Activated CD4-positive, alpha-beta T cell treated with anti-CD3 and anti-CD28 coated beads, Interleukin-2, Interleukin-4, amounts not matched to agents 100 ng/mL and 50 ng/mL, durations not matched to agents 16 hours and 8 hours (primary cell): ENCODE data around the gene C12orf57.

Source experiments
- DNase-seq: peaks from one replicate; pipeline ENCODE4 v3.0.0-alpha.2; 2020; ENCODE audit warnings: low spot score

The C12orf57 gene

DNA sequence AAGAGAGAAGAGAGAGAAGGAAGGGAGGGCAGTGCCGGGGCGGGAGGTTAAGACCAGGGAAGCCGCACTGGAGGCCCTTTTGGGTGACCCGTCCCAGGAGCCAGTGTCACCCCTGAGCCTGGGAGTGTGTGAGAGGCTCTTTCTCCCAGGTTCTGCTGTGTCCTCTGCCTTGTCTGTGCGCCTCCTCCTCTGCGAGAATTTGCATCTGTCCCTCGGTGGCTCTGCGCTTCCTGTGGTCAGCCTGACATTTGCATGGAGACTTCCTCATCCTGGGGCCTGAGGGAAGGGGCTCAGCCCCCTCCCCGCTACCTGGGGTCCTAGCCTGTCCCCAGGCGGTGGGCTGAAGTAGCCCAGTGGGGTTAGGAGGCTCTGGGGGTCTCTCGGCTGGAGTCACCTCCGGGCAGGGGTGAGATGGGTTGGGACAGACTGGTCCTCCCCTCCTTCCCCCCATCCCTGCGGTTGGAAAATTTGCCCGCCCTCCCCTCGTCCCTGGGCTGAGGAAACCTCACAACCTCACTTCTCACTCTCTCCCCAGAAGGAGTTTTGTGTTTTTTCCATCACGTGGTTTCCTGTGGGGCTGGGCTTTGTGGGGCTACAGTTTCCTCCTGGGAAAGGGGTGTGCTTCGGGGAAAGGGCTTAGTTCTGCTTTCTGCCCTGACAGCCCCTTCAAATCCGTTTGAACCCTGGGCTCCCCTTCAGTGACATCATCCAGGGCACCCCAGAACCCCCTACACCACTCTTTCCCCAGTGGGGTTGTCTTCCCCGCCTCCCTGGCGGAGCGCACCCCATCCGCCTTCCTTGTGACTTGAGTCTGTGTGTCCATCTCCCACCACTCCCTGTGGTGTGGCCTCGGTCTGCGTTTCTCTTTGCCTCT lies 9.9 kb downstream of the C12orf57 start:
- peak; percentile 89 for DNase-seq

DNA sequence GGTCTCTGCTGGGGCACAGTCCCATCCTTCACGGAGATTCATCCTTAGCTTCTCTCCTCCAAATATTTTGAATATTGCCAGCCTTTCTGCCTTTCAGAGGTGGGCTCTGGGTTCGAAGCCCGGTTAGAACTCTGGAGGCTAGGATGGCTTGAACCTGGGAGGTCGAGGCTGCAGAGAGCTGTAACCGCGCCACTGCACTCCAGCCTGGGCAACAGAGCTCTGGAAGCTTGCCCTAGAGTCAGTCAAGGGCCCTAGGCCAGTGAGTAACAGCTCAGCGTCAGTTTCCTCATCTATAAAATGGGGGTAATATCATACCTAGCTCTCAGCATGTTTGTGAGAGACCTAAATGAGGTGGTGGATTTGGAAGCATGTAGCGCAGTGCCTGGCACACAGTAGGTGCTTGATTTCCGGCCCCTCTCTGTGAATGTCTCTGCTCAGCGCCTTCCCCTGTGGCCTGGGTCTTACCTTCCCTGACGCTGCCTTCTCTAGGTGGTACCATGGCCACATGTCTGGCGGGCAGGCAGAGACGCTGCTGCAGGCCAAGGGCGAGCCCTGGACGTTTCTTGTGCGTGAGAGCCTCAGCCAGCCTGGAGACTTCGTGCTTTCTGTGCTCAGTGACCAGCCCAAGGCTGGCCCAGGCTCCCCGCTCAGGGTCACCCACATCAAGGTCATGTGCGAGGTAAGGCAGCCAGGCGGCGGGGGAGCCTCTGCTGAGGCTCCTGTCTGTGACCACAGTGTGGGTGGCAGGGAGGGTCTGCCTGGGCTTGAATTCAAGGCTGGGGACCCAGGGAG lies 10.7 kb downstream of the C12orf57 start:
- no peak for DNase-seq

DNA sequence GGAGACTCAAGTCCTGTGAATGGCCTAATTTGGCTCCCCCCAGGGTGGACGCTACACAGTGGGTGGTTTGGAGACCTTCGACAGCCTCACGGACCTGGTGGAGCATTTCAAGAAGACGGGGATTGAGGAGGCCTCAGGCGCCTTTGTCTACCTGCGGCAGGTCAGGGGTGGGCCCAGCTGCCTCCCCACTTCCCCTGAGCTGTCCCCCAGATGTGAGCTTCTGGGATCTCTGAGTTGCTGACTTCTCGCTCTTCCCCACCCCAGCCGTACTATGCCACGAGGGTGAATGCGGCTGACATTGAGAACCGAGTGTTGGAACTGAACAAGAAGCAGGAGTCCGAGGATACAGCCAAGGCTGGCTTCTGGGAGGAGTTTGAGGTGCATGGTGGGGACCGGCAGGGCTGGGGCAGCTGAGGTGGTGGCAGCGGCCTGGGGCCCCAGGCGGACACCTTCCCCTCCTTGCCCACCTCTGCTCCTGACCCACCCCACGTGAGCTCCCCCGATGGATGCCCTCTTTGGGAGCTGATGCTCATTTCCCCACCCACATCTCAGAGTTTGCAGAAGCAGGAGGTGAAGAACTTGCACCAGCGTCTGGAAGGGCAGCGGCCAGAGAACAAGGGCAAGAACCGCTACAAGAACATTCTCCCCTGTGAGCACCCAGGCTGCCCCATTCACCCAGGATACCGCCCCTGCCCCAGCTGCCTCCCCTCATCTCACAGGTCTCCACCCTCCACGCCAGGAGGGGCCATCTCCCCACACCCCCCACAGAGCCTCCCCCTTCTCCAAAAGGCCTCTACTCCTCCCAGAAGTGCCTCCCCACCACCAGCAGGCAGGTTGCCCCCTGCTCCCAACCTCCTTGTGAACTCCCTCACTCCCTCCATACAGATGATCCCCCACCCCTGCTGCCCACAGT lies 11.5 kb downstream of the C12orf57 start:
- DNase-seq: no peak

DNA sequence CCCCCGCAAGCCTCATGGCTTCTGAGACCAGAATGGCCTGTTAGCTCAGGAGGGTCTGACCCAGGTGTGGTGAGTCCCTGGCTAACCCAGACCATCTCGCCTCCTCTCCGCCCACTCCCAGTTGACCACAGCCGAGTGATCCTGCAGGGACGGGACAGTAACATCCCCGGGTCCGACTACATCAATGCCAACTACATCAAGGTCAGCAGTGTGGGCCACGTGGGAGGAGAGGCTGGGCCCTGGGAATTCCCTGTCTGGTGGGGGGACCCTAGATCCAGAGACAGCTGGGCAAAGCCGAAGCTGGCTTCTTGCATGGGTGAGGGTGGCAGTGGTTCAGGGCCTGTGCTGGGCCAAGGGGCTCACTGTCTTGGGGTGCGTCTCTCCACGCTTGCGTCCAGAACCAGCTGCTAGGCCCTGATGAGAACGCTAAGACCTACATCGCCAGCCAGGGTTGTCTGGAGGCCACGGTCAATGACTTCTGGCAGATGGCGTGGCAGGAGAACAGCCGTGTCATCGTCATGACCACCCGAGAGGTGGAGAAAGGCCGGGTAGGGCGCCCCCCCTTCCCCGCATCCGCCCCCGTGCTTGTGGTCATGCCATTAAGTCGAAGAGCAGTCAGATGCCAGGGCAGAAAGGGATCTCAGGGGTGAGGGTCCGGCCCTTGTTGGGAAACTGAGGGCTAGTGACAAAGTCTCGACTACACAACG lies 12.4 kb downstream of the C12orf57 start:
- no peak for DNase-seq

DNA sequence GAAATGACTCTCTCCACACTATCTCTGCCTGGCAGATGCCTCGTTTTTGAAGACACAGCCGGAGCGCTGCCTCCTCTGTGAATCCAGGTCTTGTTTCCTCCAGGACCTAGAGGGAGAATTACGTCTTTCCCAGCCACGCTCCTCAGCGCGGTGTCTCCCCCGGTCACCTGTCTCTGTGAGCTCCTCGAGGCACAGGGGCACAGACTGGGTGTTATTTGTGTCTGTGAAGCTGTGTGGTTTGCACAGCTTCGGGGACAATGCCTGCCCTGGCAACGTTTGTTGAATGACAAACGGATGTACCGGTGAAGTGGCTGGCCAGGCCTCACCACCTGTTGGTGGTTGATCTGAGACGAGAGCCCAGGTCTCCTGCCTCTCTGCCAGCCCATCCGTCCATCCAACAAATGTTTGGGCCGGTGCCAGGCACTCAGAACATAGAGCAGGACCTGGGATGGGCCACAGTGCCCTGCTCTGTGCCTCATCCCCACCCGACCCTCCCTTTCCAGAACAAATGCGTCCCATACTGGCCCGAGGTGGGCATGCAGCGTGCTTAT lies 13.4 kb downstream of the C12orf57 start:
- DNase-seq: peak; percentile 32

DNA sequence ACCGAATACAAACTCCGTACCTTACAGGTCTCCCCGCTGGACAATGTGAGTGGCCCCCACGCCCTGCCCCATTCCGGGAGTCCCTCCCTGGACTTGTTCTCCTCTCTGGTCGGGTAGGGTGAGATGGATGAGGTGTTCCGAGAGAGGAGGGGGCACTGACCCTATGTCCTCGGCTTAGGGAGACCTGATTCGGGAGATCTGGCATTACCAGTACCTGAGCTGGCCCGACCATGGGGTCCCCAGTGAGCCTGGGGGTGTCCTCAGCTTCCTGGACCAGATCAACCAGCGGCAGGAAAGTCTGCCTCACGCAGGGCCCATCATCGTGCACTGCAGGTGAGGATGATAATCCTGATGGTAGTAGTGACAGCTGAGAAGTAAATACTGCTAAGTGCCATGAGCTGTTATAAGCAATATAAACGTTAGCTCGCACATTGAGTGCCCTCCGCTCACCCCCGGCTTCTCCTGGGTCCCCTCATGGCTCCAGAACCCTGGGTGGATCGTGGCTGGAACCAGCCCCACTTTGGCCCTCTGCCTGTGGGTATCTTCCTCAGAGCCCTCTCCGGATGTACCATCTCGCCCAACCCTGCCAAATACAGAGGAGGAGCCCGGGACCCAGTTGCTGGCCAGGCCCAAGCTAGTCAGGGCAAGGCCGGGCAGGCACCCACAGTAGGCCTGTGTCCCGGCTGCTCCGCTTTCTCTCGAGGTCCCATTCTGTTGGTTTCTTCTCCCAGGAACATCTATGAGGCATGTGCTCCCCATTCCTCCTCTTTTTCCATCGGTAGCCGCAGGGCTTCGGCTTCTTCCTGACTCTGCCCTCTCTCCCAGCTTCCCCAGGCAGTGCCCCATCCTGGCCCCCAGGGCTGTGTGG lies 14.2 kb downstream of the C12orf57 start:
- DNase-seq: no peak

DNA sequence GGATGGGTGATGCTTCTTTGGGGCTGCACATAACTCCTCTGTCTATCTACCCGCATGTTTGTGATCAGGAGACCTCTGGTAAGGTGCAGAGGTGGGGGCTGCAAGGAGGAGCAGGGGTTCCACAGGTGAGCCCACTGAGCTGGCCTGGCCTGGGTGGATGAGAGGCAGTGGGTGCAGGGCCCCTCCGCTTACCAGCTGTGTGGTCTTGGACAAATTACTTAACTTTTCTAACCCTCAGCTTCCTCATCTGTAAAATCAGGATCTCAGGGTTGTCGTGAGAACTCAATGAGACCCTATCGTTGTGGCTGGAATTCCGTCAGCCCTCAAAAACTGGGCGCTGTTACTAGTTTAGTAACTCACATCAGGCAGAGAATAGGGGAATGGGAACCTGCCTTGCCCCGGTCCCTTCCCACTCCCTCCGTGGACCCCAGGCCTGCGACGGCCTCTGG lies 14.8 kb downstream of the C12orf57 start:
- DNase-seq: no peak

DNA sequence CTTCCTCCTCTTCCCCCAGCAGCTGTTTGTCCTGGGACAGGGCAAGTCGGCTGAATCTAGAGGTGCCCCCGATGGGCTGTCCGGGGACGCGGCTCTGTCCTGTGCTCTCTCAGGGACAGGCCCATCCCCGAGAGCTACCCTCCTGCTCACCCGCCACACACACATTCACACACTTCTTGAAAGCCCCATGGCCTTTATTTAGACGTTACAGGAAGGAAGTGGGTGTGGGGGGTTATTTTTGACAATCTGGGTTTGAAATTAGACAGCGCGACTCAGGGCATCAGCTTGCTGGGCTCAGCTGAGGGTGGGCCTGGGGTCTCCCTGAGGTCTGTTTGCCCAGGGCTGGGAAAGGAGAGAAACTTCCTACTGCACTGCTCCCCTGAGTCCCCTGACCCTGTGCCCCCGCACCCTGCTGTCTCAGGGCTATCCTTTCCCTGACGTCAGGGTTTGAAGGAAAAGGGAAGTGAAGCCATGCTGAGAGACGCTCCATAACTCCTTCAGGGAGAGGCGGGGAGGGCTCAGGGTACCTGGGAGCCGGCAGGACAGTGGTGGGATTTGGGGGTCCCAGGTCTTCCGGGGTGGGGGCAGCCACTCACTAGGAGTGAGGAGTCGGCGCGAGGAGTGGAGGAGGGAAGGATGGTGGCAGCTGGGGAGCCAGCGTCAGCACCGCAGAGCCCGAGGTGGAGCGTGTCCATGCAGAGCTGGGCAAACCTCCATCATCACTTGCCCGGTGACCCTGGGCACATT lies 15.4 kb downstream of the C12orf57 start:
- DNase-seq: peak; percentile 86

DNA sequence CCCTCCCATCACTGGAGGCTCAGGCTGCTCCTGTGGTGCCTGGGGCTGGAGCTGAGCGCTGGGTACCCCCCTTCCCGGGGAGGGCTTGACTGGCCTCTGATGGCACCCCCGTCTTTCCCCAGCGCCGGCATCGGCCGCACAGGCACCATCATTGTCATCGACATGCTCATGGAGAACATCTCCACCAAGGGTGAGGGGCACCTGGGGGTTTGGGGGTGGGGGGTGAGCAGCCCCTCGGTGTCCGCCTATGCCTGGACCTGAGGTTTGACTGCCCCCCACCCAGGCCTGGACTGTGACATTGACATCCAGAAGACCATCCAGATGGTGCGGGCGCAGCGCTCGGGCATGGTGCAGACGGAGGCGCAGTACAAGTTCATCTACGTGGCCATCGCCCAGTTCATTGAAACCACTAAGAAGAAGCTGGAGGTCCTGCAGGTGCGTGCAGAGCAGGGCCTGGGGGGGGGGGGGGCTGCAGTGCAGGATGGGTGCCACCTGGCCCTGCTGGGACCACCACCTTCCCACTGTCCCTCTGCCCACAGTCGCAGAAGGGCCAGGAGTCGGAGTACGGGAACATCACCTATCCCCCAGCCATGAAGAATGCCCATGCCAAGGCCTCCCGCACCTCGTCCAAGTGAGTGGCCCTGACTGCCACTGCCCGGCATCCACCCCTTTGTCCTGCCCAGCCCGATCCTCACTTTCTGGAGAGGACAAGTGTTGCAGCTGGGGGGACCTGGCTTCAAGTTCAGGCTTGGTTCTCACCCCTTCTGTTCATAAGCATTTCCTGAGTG lies 16.2 kb downstream of the C12orf57 start:
- DNase-seq: no peak

DNA sequence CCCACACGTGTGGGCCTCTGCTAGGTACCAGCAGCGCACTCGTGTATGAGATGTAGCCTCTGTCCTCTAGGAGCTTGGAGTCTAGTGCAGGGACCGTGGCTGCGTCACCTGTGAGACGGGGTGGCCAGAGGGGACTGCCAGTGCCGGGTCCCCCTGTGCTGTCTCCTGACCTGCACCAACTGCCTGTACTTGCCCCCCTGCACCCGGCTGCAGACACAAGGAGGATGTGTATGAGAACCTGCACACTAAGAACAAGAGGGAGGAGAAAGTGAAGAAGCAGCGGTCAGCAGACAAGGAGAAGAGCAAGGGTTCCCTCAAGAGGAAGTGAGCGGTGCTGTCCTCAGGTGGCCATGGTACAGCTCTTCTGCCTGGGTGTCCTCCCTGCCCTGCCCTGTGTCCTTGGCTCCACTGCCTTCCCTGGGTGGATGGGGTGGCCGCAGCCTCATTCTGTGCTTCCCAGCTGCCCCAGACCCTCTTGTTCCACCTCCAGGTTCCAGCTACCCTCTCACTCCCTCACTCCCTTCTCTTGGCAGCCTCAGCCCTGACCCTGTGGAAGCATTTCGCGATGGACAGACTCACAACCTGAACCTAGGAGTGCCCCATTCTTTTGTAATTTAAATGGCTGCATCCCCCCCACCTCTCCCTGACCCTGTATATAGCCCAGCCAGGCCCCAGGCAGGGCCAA lies 16.9 kb downstream of the C12orf57 start:
- DNase-seq: peak; percentile 70

DNA sequence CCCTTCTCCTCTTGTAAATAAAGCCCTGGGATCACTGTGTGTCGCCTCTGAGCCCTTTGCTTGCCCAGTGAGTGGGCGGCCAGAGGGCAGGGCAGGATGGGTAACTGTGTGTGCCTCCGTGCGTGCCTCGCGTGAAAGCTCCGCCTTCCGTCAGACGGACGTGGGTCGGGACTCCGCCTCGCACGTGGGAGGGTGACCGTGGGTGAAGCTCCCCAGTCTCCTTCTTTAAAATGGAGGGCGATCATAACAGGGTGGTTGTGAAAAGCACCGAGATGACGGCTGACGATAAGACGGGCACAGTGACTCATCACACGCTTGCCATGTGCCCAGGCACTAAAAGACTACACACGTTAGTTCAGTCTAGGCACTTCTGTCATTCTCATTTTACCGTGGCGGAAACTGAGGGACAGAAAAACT lies 17.5 kb downstream of the C12orf57 start:
- DNase-seq: peak; percentile 94

DNA sequence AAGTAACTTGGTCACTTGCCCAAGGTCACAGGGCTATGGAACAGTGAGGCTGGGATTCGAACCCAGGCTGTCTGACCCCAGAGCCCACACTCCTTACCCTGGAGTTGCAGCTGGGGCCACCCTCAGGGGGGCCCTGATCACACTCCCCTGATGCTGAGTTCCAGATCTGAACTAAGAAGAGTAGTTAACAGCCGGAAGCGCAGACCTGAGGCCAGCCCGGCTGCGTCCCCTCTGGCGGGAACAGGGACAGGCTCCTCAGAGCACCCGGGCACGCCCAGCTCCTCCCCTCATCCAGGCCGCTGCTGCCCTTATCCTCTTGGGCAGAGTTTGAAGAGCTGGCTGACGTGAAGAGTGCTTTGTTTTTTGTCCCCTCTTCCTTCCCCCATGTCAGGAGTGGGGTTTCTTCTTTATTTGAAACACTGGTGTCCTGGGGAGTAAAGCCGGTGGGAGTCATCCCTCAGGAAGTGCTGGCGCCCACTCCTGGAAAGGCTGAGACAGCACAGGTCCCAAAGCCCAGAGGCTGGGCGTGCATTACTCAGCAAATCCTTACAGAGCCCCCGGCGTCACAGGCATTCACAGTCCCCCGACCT lies 18.0 kb downstream of the C12orf57 start:
- no peak for DNase-seq

DNA sequence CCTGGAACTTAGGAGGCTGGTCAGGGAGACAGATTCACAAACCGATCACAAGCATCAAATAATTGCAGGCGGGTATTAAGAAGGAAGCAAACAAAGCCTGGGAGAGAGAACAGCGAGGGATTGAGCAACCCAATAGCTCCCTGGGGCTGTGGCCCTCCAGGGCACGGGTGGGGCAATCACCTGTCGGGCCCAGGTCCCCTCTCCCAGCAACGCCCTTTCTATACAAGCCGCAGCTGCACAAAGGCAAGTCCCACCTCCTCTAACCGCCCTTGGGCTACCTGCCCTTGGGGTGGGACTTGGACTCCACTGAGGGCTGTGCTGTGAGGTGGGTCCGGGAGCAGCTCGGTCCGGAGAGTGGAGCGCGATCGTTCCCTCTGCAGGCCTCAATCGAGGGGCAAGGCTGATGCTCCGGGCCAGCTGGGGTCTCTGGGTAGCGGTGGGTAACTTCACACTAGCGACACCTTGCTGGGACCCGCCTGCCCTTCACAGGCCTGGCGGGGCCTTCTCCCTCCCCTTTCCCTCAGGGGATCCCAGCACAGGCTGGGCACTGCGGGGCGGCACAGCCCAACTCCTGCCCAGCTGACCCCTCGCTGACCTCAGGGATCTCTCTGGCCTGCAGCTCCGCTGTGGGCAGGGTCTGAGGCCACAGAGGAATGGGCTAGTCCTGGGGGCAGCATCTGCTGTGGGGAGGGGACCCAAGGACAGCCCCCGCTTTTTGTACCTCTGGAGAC lies 18.6 kb downstream of the C12orf57 start:
- DNase-seq: no peak

DNA sequence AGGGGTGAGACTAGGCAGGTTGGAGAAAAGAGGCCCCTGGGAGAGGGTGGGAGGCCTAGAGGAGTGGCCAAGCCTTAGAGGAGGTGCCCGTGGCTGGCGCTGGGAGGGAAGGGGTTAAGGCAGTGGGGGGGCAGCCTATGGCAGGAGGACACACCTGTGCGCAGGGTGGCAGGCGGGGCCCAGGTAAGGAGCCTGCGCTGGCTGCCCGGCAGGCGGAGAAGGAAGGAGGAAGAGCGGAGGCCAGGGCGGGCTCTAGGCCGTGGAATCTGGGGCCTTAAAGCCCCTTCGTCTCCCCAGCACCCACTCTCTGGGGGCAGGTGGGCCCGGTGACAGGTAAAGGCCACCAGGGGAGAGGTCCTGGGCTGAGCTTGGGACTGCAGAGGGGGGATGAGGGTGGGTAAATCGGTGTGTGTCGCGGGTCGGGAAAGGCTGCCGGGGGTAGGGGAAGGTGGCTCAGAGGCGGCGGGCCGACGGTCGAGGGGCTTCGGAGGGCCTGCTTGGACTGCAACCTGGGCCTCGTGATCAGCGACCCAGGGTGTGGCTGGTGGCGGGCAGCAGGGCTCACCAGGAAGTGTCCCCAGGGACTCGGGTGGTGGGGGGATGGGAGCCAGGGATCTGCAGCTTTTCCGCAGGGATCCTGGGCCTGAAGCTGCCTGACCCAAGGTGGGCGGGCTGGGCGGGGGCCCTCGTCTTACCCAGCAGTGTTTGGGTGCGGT lies 19.4 kb downstream of the C12orf57 start:
- DNase-seq: no peak

DNA sequence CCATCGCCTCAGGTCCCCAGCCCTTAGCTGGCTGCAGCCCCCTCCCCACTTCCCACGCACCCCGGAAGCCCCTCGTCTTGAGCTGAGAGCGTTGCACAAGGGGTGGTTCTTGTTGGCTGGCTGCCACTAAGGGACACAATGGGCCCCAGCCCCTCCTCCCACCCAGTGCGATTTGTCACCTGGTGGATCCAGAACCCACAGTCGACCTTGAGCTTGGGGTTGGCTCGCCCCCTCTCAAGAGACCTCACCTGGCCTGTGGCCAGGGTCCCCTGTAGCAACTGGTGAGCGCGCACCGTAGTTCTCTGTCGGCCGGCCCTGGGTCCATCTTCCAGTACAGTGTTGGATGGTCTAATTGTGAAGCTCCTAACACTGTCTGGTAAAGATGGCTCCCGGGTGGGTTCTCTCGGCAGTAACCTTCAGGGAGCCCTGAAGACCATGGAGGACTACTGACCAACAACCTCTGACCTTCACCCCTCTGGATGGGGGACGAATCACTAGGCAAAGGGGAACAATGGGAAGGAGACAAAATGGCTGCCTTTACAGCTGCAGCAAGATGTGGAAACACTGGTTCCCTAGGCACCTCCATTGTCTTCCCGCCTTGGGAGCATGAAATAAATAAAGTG lies 20.1 kb downstream of the C12orf57 start:
- no peak for DNase-seq

DNA sequence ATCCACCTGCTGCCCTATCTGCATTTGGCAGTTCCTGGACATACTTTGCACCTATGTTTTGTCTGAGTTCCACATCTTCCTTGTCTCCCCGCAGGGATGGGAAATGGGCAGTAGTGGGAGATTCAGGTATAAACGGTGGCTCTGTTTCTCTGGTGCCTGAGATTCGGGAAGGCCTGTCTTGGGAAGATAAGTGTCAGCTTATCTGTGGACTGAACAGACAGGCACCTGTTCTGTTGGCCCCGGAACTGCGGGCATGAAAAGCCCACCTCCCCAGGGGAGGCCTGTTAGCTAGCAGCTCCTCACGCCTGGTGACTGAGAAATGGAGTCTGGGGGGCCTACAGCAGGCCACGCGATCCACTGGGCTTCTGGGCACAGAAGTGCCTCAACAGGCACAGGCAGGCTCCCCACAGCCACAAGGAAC lies 20.8 kb downstream of the C12orf57 start:
- DNase-seq: no peak
